Stimulated activated naive CD8-positive, alpha-beta T cell treated with anti-CD3 and anti-CD28 coated beads, Interleukin-15, Interleukin-2, amounts not matched to agents 100 ng/mL and 50 ng/mL, for 24 hours (primary cell): ENCODE results near the gene EIF4E3.

Experiments used
- H3K27ac Mint-ChIP-seq: one replicate; pipeline ENCODE4 v1.8.0; 2021; ENCODE audit warnings: mild to moderate bottlenecking, mixed read lengths
- H3K27me3 Mint-ChIP-seq: one replicate; pipeline ENCODE4 v1.8.0; 2021; ENCODE audit warnings: mixed read lengths
- H3K36me3 Mint-ChIP-seq: one replicate; pipeline ENCODE4 v1.8.0; 2021; ENCODE audit warnings: low read depth, mixed read lengths
- H3K4me1 Mint-ChIP-seq: one replicate; pipeline ENCODE4 v1.8.0; 2021; ENCODE audit warnings: low read depth, mixed read lengths
- H3K4me3 Mint-ChIP-seq: one replicate; pipeline ENCODE4 v1.8.0; 2021; ENCODE audit warnings: mild to moderate bottlenecking, mixed read lengths
- H3K9me3 Mint-ChIP-seq: one replicate; pipeline ENCODE4 v1.8.0; 2021; ENCODE audit warnings: mixed read lengths

EIF4E3 gene

GRCh38 chr3:71733319-71733718 is 8.1 kb upstream of the EIF4E3 start:
- H3K27ac Mint-ChIP-seq: no peak overlapping the region
- H3K36me3 Mint-ChIP-seq: no peaks in the 10 kb centered on the region
- H3K4me1 Mint-ChIP-seq: peaks cover 10% of the 10 kb centered on the region
- no peak overlapping the region for H3K4me3 Mint-ChIP-seq
- peaks cover 8% of the 10 kb centered on the region for H3K9me3 Mint-ChIP-seq
- H3K27me3 Mint-ChIP-seq: peaks cover 8% of the 10 kb centered on the region

DNA sequence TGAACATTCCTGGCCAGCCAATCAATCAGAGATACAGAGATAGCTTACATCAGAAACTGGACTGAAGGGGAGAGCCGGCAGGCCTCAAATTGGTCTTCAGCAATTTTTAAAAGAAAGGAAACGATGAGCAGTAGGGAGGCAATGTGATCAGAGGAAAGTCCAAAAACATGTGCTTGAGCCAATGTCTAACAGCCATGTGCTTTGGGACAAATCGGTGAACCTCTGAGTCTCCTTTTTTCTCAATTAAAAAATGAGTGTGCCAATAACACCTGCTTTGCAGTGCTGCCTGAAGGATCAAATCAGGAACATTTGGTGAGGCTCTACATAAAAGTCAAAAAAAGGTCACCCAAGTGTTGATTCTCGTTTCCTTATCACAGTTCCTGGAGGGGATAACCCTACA is 7.4 kb upstream of the EIF4E3 start:
- H3K27ac Mint-ChIP-seq: no peak overlapping the region
- H3K4me1 Mint-ChIP-seq: peaks cover 10% of the 10 kb centered on the region
- no peaks in the 10 kb centered on the region for H3K36me3 Mint-ChIP-seq
- H3K9me3 Mint-ChIP-seq: peaks cover 8% of the 10 kb centered on the region
- H3K4me3 Mint-ChIP-seq: no peak overlapping the region
- H3K27me3 Mint-ChIP-seq: peaks cover 1% of the 10 kb centered on the region

DNA sequence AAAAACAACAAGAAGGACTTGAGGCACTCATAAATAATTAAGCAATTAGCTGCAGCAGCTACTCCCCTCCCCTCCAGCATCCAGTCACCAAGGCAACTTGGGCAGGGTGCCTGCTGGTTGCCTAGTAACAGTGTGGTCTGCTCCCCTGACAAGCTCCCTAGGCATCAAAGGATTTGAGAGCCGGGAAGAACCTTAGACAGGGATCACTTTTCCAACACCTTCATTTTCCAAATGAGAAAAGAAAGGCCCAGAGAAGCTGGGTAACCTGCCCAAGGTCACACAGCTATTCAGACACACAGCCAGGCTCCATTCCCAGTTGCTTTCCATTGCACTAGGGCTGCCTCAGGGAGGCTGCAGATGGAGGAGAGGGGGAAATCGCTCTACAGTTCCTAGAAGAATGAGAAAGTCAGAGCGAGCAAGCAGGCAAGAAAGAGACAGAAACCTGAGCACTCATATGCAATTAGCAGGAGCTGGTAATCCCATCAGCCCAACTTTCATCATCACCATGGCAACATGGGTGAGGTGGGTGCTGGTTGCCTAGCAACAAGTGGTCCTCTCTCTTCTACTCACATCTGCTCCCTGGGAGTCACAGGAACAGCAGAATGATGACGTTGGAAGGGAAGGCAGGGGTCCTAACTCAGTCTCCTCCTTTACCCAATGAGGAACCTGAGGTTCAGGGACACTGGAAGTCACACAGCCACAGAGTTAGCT is 3.6 kb upstream of the EIF4E3 start:
- Mint-ChIP-seq H3K9me3 (no peaks in the 10 kb centered on the region), H3K27ac (no peak overlapping the region), H3K4me3 (no peak overlapping the region), H3K27me3 (no peaks in the 10 kb centered on the region), H3K4me1 (peaks cover 32% of the 10 kb centered on the region), H3K36me3 (no peaks in the 10 kb centered on the region)

- H3K27me3 Mint-ChIP-seq: no peaks in the 10 kb centered on the region
- H3K27ac Mint-ChIP-seq: peak overlapping the region; percentile 90
- H3K4me1 Mint-ChIP-seq: peaks cover 59% of the 10 kb centered on the region
- H3K4me3 Mint-ChIP-seq: peak overlapping the region; percentile 86
- H3K36me3 Mint-ChIP-seq: no peaks in the 10 kb centered on the region
- no peaks in the 10 kb centered on the region for H3K9me3 Mint-ChIP-seq
Measured at GRCh38 chr3:71726146-71726545, 944 bp upstream of the EIF4E3 start.

DNA sequence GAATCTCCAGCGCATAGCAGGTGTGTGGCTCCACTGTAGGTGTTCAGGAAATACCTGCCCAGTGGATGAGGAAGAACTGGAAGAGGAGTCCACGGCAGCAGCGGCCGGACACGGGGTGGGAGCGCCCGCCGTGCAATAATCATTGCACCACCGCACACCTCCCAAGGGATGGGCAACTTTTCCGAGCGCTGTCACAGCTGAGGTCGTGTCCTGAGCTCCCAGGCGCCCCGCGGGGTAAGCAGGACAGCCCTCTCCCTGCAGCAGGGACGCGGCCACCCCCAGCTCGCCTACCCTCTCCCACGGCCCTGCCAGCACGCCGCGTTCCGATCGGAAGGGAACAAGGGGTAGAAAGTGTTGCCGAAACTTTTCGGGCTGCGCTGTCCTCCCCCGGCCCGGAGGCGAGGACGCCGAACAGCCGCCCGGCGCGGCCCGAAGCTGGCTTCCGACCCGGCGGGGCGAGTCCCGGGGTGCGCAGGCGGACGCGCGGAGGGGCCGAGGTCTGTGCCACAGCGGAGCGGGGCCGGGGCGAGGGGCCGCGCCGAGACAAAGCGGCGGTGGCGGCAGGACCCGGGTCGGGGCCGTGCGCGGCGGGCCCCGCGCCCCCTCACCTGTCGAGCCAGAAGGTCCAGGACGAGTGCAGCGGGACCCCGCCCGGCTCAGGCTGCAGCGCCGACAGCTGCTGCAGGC is 475 bp downstream of the EIF4E3 start:
- Mint-ChIP-seq H3K9me3 (no peaks in the 10 kb centered on the region), H3K36me3 (peaks cover 7% of the 10 kb centered on the region), H3K4me3 (peak overlapping the region; percentile 85), H3K4me1 (peaks cover 62% of the 10 kb centered on the region), H3K27me3 (no peaks in the 10 kb centered on the region), H3K27ac (peak overlapping the region; percentile 91)

DNA sequence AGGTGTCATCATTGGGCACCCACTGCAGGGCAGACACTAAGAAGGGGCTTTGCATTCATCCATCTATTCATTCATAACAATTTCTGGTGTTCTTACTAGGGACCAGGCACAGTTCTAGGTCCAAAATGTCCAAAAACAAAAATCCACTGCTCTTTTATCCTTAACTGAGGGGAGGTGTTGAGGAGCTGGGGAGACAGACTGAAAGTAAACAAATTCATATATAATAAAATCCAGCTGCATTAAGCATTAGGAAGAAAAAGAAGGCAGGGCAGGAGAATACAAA is 1.1 kb downstream of the EIF4E3 start:
- Mint-ChIP-seq H3K4me1 (peaks cover 63% of the 10 kb centered on the region), H3K36me3 (peaks cover 11% of the 10 kb centered on the region), H3K4me3 (peak overlapping the region; percentile 85), H3K9me3 (no peaks in the 10 kb centered on the region), H3K27me3 (no peaks in the 10 kb centered on the region), H3K27ac (peak overlapping the region; percentile 91)

- Mint-ChIP-seq H3K36me3 (peaks cover 12% of the 10 kb centered on the region), H3K27me3 (no peaks in the 10 kb centered on the region), H3K9me3 (no peaks in the 10 kb centered on the region), H3K27ac (peak overlapping the region; percentile 91), H3K4me1 (peaks cover 68% of the 10 kb centered on the region), H3K4me3 (peak overlapping the region; percentile 85)
Measured at GRCh38 chr3:71723452-71724170, 1.6 kb downstream of the EIF4E3 start.

DNA sequence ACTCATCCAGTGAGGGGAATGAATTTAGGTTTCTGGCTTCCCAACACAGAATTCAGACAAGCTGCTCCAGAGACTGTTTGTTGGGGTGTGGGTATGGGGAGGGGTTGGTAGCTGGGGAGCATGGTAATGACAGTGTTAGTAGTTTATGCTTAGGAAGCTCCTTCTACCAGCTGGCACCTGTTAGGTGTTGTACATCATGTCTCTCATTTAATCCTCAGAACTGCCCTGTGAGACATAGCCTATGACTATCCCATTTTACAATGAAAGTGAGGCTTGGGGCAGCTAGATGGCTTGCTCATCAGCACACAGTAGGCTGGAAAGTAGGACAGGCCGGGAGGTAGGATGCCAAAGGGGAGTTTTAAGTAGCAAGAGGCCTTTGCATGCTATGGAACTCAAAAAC is 2.5 kb downstream of the EIF4E3 start:
- Mint-ChIP-seq H3K4me3 (peak overlapping the region; percentile 85), H3K27me3 (no peaks in the 10 kb centered on the region), H3K27ac (peak overlapping the region; percentile 98), H3K36me3 (peaks cover 12% of the 10 kb centered on the region), H3K4me1 (peaks cover 76% of the 10 kb centered on the region), H3K9me3 (no peaks in the 10 kb centered on the region)

- peak overlapping the region; percentile 98 for H3K27ac Mint-ChIP-seq
- no peaks in the 10 kb centered on the region for H3K27me3 Mint-ChIP-seq
- peaks cover 84% of the 10 kb centered on the region for H3K4me1 Mint-ChIP-seq
- H3K36me3 Mint-ChIP-seq: peaks cover 12% of the 10 kb centered on the region
- no peaks in the 10 kb centered on the region for H3K9me3 Mint-ChIP-seq
- H3K4me3 Mint-ChIP-seq: peak overlapping the region; percentile 75
Measured at GRCh38 chr3:71721651-71722157, 3.5 kb downstream of the EIF4E3 start.

GRCh38 chr3:71721002-71721401 is 4.2 kb downstream of the EIF4E3 start:
- Mint-ChIP-seq H3K27ac (peak overlapping the region; percentile 98), H3K4me1 (peaks cover 79% of the 10 kb centered on the region), H3K36me3 (peaks cover 12% of the 10 kb centered on the region), H3K27me3 (no peaks in the 10 kb centered on the region), H3K9me3 (no peaks in the 10 kb centered on the region), H3K4me3 (peak overlapping the region; percentile 75)

- peaks cover 12% of the 10 kb centered on the region for H3K36me3 Mint-ChIP-seq
- peak overlapping the region; percentile 36 for H3K27ac Mint-ChIP-seq
- H3K4me3 Mint-ChIP-seq: no peak overlapping the region
- H3K27me3 Mint-ChIP-seq: no peaks in the 10 kb centered on the region
- no peaks in the 10 kb centered on the region for H3K9me3 Mint-ChIP-seq
- peaks cover 70% of the 10 kb centered on the region for H3K4me1 Mint-ChIP-seq
Measured at GRCh38 chr3:71718072-71718471, 7.1 kb downstream of the EIF4E3 start.

DNA sequence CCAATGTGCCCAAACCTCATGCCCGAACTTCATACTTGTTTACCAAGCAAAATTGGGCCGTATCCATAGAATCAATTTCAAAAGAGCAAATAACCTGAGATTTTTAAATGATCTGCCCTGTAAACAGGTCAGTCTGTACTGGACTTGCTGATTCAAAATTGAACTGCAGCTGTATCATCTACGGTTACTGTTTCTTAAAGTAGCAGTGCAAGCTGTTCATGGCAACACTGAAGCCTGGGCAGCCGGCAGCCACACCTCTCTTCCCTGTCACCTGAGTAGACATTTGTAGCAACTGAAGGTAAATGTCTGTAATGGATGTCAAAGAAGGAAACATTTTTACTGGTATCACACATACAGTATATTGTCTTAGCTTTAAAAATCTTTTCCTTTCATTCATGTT is 10.6 kb downstream of the EIF4E3 start:
- peaks cover 5% of the 10 kb centered on the region for H3K36me3 Mint-ChIP-seq
- no peaks in the 10 kb centered on the region for H3K9me3 Mint-ChIP-seq
- H3K4me1 Mint-ChIP-seq: peaks cover 59% of the 10 kb centered on the region
- no peak overlapping the region for H3K4me3 Mint-ChIP-seq
- H3K27ac Mint-ChIP-seq: no peak overlapping the region
- no peaks in the 10 kb centered on the region for H3K27me3 Mint-ChIP-seq

DNA sequence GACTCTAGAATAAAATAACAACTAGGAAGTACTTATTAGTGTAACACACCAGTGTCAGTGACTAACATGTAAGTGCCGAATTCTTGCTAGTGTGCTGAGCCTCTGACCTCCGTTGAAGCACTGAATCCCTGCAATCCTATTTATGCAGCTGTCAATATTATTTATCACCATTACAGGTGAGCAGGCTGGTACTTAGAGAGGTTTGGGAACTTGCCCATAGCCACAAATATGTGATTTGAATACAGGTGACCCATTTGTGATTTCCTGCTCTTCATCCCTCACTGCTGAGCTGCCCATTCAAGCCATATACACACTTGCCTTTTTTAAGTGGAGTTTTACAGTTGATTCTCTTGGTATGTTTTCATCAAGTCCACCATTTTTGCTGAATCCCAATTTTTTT is 12.2 kb downstream of the EIF4E3 start:
- Mint-ChIP-seq H3K4me3 (no peak overlapping the region), H3K36me3 (no peaks in the 10 kb centered on the region), H3K27ac (no peak overlapping the region), H3K9me3 (no peaks in the 10 kb centered on the region), H3K4me1 (peaks cover 48% of the 10 kb centered on the region), H3K27me3 (no peaks in the 10 kb centered on the region)

- Mint-ChIP-seq H3K36me3 (peaks cover 4% of the 10 kb centered on the region), H3K9me3 (no peaks in the 10 kb centered on the region), H3K4me3 (no peak overlapping the region), H3K4me1 (peaks cover 33% of the 10 kb centered on the region), H3K27me3 (no peaks in the 10 kb centered on the region), H3K27ac (no peak overlapping the region)
Measured at GRCh38 chr3:71710906-71711494, 14.2 kb downstream of the EIF4E3 start.
